HG02970 (cell line): Measurements from ENCODE around the gene DCAF5.

ENCODE experiments used
- ATAC-seq: cut with Tn5 transposase; IDR thresholded peaks from one replicate; pipeline ENCODE4 v1.9.1; 2021; ENCODE audit warnings: mild to moderate bottlenecking, moderate library complexity, moderate number of reproducible peaks; ENCODE audit not compliant: unreplicated experiment, low FRiP score

DCAF5 gene

GRCh38 chr14:69012256-69012953 lies 140.5 kb downstream of the DCAF5 start:
- no peak for ATAC-seq

DNA sequence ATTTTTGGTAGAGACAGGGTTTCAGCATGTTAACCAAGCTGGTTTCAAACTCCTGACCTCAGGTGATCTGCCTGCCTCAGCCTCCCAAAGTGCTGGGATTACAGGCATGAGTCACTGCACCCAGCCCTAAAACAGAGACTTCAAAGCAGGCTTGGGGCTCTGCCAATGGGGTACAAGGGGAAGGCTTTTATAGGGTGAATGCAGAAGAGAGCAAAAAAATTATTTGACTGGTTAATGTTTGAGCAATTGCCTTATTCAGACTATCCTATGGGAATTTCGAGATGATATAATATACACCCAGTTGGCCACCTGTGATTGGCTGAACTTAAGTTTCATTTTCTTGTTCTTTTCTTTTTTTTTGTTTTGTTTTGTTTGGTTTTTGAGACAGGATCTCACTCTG lies 142.3 kb downstream of the DCAF5 start:
- ATAC-seq = no peak

DNA sequence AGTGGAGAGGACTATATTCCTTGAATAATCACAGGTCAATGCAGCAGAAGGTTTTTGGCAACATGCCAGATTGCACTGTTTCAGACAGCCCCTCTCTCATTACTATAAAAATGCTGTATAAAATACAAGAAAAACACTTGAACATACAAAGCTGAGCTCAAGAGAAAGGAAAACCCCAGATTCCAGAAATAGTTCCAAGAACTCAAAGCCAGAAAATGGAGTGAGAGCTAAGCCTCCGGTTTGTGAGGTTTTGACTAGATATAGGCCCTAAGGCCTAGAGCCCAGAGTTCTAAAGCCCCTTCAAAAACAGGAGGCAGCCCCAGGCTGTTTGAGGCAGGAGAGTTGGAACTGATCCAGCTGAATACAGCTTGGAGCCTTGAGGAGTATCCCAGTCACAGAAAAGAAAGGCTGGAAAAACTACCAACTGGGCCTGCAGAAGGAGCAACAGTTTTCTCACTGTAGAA lies 144.5 kb downstream of the DCAF5 start:
- ATAC-seq = no peak

DNA sequence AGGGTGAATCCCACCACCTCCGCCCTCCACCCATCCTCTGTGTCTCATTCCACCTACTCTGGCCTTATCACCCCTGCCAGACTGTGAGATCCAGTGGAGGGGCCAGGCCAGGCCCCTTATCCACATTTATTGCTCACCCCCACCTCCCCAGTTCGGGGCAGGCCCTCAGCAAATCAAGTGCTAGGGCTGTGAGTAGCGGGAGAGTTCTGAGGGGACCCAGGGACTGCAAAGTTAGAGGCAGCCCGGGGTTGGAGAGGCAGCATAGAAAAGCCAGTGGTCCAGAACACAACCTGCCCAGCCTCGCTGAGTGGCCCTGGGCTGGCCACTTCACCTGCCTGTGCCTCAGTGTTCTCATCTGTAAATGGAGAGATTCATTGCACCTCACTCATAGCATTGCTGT lies 146.6 kb downstream of the DCAF5 start:
- ATAC-seq = no peak

GRCh38 chr14:69005432-69006148 lies 147.3 kb downstream of the DCAF5 start:
- no peak for ATAC-seq

DNA sequence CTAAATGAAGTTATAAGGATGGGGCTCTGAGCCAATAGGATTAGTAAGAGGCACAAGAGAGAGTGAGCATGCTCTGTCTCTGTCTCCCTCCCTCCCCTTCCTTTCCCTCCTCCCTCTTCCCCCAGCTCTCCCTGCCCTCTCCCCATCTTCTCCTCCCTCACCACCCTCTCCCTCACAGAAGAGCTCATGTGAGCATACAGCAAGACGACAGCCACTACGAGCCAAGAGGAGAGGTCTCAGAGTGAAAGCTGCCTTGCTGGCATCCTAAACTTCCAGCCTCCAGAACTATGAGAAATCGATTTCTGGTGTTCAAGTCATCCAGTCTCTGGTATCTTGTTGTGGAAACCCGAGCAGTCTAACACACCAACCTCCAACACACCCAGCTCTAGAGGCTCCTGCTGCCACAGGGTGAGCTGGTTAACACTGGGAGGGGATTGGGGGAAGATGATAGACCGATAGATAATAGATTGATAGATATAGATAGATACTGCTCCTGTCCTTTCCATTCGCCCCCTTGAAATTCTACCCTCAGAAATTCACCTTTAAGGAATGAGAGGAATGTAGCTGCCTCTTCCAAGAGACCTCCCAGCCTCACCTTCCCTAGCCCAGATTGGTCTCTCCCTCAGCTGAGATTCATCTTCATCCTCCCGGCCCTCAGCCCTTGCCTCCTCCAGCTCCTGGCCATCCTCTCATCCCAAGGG lies 148.0 kb downstream of the DCAF5 start:
- ATAC-seq = no peak

- ATAC-seq = no peak
Measured at GRCh38 chr14:69003626-69004025, 149.3 kb downstream of the DCAF5 start.

- ATAC-seq = no peak
Measured at GRCh38 chr14:69002069-69002468, 150.8 kb downstream of the DCAF5 start.

GRCh38 chr14:69001375-69001774 lies 151.5 kb downstream of the DCAF5 start:
- no peak for ATAC-seq
